HCT116 (cell line): ENCODE results near the gene CDKN2B-AS1.

Experiments
- CBX3 ChIP-seq: IDR thresholded peaks from 2 replicates; pipeline ENCODE4 v1.6.1; 2012; ENCODE audit warnings: low read depth
- CEBPB ChIP-seq: IDR thresholded peaks from 2 replicates; pipeline ENCODE4 v1.6.1; 2012; ENCODE audit warnings: low read depth
- CTCF ChIP-seq, 3 experiments: fragments of 200-600 bp in 1 of 3; sonication (generic) in 1 of 3; IDR thresholded peaks in 2 of 3; conservative IDR thresholded peaks in 1 of 3; 2 replicates each; pipeline ENCODE4 v1.5.1; 2012 to 2017; ENCODE audit warnings: low read depth in 2 of 3, low read length in 2 of 3, antibody characterized with exemption in 1 of 3, borderline replicate concordance in 1 of 3, control low read depth in 1 of 3, mild to moderate bottlenecking in 1 of 3, mixed read lengths in 1 of 3, mixed run types in 1 of 3, moderate library complexity in 1 of 3; ENCODE audit not compliant: insufficient read depth in 1 of 3
- EGR1 ChIP-seq: IDR thresholded peaks from 2 replicates; pipeline ENCODE4 v1.6.1; 2012; ENCODE audit warnings: low read depth
- EZH2 ChIP-seq: fragments of 200-600 bp; sonication (generic); IDR thresholded peaks from 2 replicates; pipeline ENCODE4 v1.6.1; 2017; ENCODE audit warnings: antibody characterized with exemption, mixed run types
- EZH2phosphoT487 ChIP-seq: fragments of 200-600 bp; IDR thresholded peaks from 2 replicates; pipeline ENCODE4 v1.6.1; 2018; ENCODE audit warnings: antibody characterized with exemption, borderline replicate concordance
- MAX ChIP-seq: IDR thresholded peaks from 2 replicates; pipeline ENCODE4 v1.6.1; 2012
- POLR2A ChIP-seq: IDR thresholded peaks from 2 replicates; pipeline ENCODE4 v1.7.0; 2011; ENCODE audit warnings: borderline replicate concordance; ENCODE audit not compliant: insufficient read depth, insufficient read length; ENCODE audit errors: extremely low read depth
- POLR2AphosphoS5 ChIP-seq: IDR thresholded peaks from 2 replicates; pipeline ENCODE4 v1.6.1; 2011; ENCODE audit warnings: mild to moderate bottlenecking, low read depth, low read length, moderate library complexity
- REST ChIP-seq: IDR thresholded peaks from 2 replicates; pipeline ENCODE4 v1.6.1; 2012; ENCODE audit warnings: low read depth
- SIN3A ChIP-seq: IDR thresholded peaks from 2 replicates; pipeline ENCODE4 v1.6.1; 2012; ENCODE audit warnings: low read depth
- ZBTB33 ChIP-seq: IDR thresholded peaks from 2 replicates; pipeline ENCODE4 v1.6.1; 2011; ENCODE audit warnings: mild to moderate bottlenecking, low read length, moderate library complexity; ENCODE audit not compliant: insufficient replicate concordance; ENCODE audit errors: extremely low read depth

- TF ChIP-seq EZH2phosphoT487 = no peak
- TF ChIP-seq POLR2AphosphoS5 = no peak
- TF ChIP-seq REST = no peak
- no peak for TF ChIP-seq EGR1
- TF ChIP-seq CTCF (IDR thresholded peaks at IDR 0.05 in 2 of 3, conservative IDR thresholded peaks at IDR 0.05 in 1 of 3; ENCODE audit: borderline replicate concordance in 1 of 3, insufficient read depth in 1 of 3, low read depth in 2 of 3, low read length in 2 of 3) = no peak
- TF ChIP-seq CBX3 = no peak
- TF ChIP-seq POLR2A = no peak
- TF ChIP-seq SIN3A = no peak
- no peak for TF ChIP-seq CEBPB
- TF ChIP-seq EZH2 = no peak
- no peak for TF ChIP-seq MAX
- no peak for TF ChIP-seq ZBTB33
These were observed 33.8 kb downstream of the CDKN2B-AS1 start for GRCh38 chr9:22028394-22028793.
